GM19238 (cell line): ENCODE data around the gene GOLGA3.
"Not testable (repeated sequence)": the region's sequence is repeated elsewhere in the genome, so short reads cannot be mapped to it uniquely, and the experiment has no call there.

ENCODE experiments used
- DNase-seq: peaks from one replicate; pipeline ENCODE4 v3.0.0; 2011; ENCODE audit warnings: low spot score; ENCODE audit not compliant: insufficient read length

The GOLGA3 gene

GRCh38 chr12:132776816-132777568 is 51.7 kb downstream of the GOLGA3 start:
- no peak for DNase-seq

- not testable (repeated sequence) for DNase-seq
These were observed 52.4 kb downstream of the GOLGA3 start for GRCh38 chr12:132776230-132776625.

- no peak for DNase-seq
These were observed 53.0 kb downstream of the GOLGA3 start for GRCh38 chr12:132775502-132776229.

- no peak for DNase-seq
These were observed 53.9 kb downstream of the GOLGA3 start for GRCh38 chr12:132774646-132775275.

- no peak for DNase-seq
These were observed 54.5 kb downstream of the GOLGA3 start for GRCh38 chr12:132774159-132774558.

- DNase-seq, result no peak
These were observed 55.4 kb downstream of the GOLGA3 start for GRCh38 chr12:132773077-132773955.

GRCh38 chr12:132772606-132773005 is 56.1 kb downstream of the GOLGA3 start:
- peak; percentile 66 for DNase-seq

GRCh38 chr12:132771126-132771838 is 57.4 kb downstream of the GOLGA3 start:
- no peak for DNase-seq

GRCh38 chr12:132766380-132767085 is 62.1 kb downstream of the GOLGA3 start:
- DNase-seq, result no peak

- no peak for DNase-seq
These were observed 63.3 kb downstream of the GOLGA3 start for GRCh38 chr12:132765361-132765760.

- no peak for DNase-seq
These were observed 64.4 kb downstream of the GOLGA3 start for GRCh38 chr12:132764231-132764630.

- DNase-seq, result peak; percentile 97
These were observed 66.6 kb downstream of the GOLGA3 start for GRCh38 chr12:132761921-132762583.

- DNase-seq, result peak; percentile 66
These were observed 67.4 kb downstream of the GOLGA3 start, which contains the start of gene ANKLE2 for GRCh38 chr12:132761032-132761920. Gene ANKLE2, minus strand, starts transcription at chr12:132761832. Its CDS starts 34 bp downstream, at chr12:132761798.

- no peak for DNase-seq
These were observed 69.3 kb downstream of the GOLGA3 start for GRCh38 chr12:132759359-132759758.

GRCh38 chr12:132758825-132759224 is 69.8 kb downstream of the GOLGA3 start:
- DNase-seq, result not testable (repeated sequence)

- no peak for DNase-seq
These were observed 74.3 kb downstream of the GOLGA3 start for GRCh38 chr12:132754160-132754932.

GRCh38 chr12:132753670-132754069 is 75.0 kb downstream of the GOLGA3 start:
- not testable (repeated sequence) for DNase-seq

GRCh38 chr12:132748319-132748718 is 80.3 kb downstream of the GOLGA3 start:
- DNase-seq, result no peak
